Vagina (tissue), 2 donors: ENCODE measurements around the gene SPDYE8. TPM values are rescaled to one million over a fixed set of nuclear protein-coding genes. Genes with fewer than 3 reads are reported as not detected.
"Not testable (repeated sequence)": the region's sequence is repeated elsewhere in the genome, so short reads cannot be mapped to it uniquely, and the experiment has no call there.

Source experiments
- DNase-seq, 2 donors: peaks; one replicate each; pipeline ENCODE4 v3.0.0-alpha.2; 2017; ENCODE audit errors: extremely low spot score in 2 of 2
- H3K27ac ChIP-seq: fragments of 200-600 bp; sonication (generic); one replicate; pipeline ENCODE4 v1.5.1; 2019
- H3K27me3 ChIP-seq: fragments of 200-600 bp; sonication (generic); one replicate; pipeline ENCODE4 v1.5.1; 2019
- H3K36me3 ChIP-seq, 2 donors: fragments of 200-600 bp; sonication (generic); one replicate each; pipeline ENCODE4 v1.5.1; 2017 to 2019
- H3K4me1 ChIP-seq: fragments of 200-600 bp; sonication (generic); one replicate; pipeline ENCODE4 v1.5.1; 2019
- H3K4me3 ChIP-seq, 2 donors: fragments of 200-600 bp; sonication (generic); 1 replicate in 1 of 2; 2 replicates in 1 of 2; pipeline ENCODE4 v1.5.1; 2016 to 2019
- H3K9me3 ChIP-seq: fragments of 200-600 bp; sonication (generic); one replicate; pipeline ENCODE4 v1.5.1; 2019
- POLR2A ChIP-seq, 2 donors: fragments of 450-650 bp; IDR thresholded peaks; one replicate each; pipeline ENCODE4 v1.6.1; 2017; ENCODE audit warnings: antibody characterized with exemption in 2 of 2, mild to moderate bottlenecking in 2 of 2, moderate library complexity in 2 of 2
- POLR2AphosphoS5 ChIP-seq, 2 donors: sonication (generic); formaldehyde crosslinking; IDR thresholded peaks; one replicate each; pipeline ENCODE4 v1.9.0; 2017; ENCODE audit warnings: antibody characterized with exemption in 2 of 2, mild to moderate bottlenecking in 2 of 2, low read depth in 1 of 2; ENCODE audit not compliant: insufficient read depth in 1 of 2
- intact Hi-C: fragments of 100-400 bp; cut with DNase I; formaldehyde crosslinking; loops from one replicate; pipeline ENCODE4 v1.15.1; 2023
- total RNA-seq: library from RNA; depleted of rRNA; stranded (reverse); fragments of >200 nt; gene quantifications from one replicate; pipeline ENCODE4 v1.2.3, GENCODE V29; 2016

The SPDYE8 gene, protein sequence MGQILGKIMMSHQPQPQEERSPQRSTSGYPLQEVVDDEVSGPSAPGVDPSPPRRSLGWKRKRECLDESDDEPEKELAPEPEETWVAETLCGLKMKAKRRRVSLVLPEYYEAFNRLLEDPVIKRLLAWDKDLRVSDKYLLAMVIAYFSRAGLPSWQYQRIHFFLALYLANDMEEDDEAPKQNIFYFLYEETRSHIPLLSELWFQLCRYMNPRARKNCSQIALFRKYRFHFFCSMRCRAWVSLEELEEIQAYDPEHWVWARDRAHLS
- total RNA-seq, result not detected

DNA sequence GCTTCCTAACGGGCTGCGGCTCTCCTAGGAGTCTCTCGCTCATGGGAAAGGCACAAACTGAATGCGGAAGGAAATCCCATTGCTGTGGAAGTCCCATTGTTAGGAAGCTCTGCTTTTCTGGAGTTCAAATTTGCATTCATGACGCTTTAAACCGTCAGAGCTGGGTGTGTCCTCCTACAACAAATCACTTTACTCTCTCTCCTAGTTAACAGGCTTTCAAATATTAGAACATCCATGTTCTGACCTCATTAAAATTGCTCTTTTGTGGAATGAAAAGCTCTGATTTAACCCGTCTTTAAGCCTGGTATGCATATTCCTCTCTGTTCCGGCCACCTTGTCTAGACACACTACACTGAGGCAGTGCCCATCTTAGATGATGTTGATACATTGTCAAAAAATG lies at the start of gene SPDYE8:
TSS of gene SPDYE8 (minus strand) at position 101 of the 400 bp plus-strand sequence. CDS start 1,800 bp downstream, outside the sequence.
- H3K4me1 ChIP-seq, H3K36me3 ChIP-seq, H3K27ac ChIP-seq, H3K9me3 ChIP-seq, DNase-seq, H3K27me3 ChIP-seq, intact Hi-C loops, H3K4me3 ChIP-seq: not testable (repeated sequence)

DNA sequence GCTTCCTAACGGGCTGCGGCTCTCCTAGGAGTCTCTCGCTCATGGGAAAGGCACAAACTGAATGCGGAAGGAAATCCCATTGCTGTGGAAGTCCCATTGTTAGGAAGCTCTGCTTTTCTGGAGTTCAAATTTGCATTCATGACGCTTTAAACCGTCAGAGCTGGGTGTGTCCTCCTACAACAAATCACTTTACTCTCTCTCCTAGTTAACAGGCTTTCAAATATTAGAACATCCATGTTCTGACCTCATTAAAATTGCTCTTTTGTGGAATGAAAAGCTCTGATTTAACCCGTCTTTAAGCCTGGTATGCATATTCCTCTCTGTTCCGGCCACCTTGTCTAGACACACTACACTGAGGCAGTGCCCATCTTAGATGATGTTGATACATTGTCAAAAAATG lies 28.2 kb upstream of the SPDYE8 start, which contains the start of gene SPDYE11:
TSS of gene SPDYE11 (minus strand) at position 101 of the 400 bp plus-strand sequence. CDS start 1,800 bp downstream, outside the sequence.
- intact Hi-C loops, H3K27ac ChIP-seq, H3K9me3 ChIP-seq, H3K4me1 ChIP-seq, H3K36me3 ChIP-seq, H3K4me3 ChIP-seq, DNase-seq, H3K27me3 ChIP-seq: not testable (repeated sequence)

- DNase-seq, intact Hi-C loops, H3K36me3 ChIP-seq, H3K4me1 ChIP-seq, H3K9me3 ChIP-seq, H3K27ac ChIP-seq, H3K27me3 ChIP-seq: not testable (repeated sequence)
- H3K4me3 ChIP-seq, result peak overlapping the region; percentile 31 to 67
Observed at GRCh38 chr7:73006491-73006890, 23.1 kb downstream of the SPDYE8 start.

- peak overlapping the region; percentile 89 for H3K27ac ChIP-seq
- peak in 1 of 2 donors; percentile 96 for DNase-seq
- H3K36me3 ChIP-seq, H3K27me3 ChIP-seq, H3K9me3 ChIP-seq, intact Hi-C loops, H3K4me1 ChIP-seq: not testable (repeated sequence)
- peak overlapping the region; percentile 67 to 81 for H3K4me3 ChIP-seq
- TF ChIP-seq POLR2A (IDR thresholded peaks at IDR 0.05), result peak; percentile 39 to 89
- TF ChIP-seq POLR2AphosphoS5 (IDR thresholded peaks at IDR 0.05; ENCODE audit: insufficient read depth in 1 of 2, low read depth in 1 of 2), result peak; percentile 78 to 89
Observed at GRCh38 chr7:73005693-73006447, 23.7 kb downstream of the SPDYE8 start.

DNA sequence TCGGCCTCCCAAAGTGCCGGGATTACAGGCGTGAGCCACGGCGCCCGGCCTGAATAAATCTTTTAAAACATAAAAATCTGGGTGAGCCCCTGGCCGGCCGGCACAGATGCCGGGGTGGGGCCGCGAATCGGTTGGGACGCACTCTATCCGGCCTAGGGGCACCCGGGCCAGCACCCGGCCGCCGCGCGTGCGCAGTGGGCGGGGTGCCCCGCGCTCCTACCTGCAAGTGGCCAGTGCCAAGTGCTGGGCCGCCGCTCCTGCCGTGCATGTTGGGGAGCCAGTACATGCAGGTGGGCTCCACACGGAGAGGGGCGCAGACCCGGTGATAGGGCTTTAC lies 24.2 kb downstream of the SPDYE8 start:
- H3K4me3 ChIP-seq, result peak overlapping the region; percentile 67 to 81
- H3K36me3 ChIP-seq, H3K4me1 ChIP-seq, H3K9me3 ChIP-seq, DNase-seq, H3K27me3 ChIP-seq, intact Hi-C loops: not testable (repeated sequence)
- H3K27ac ChIP-seq, result peak overlapping the region; percentile 89

- H3K4me3 ChIP-seq, H3K9me3 ChIP-seq, DNase-seq, H3K36me3 ChIP-seq, intact Hi-C loops, H3K4me1 ChIP-seq, H3K27ac ChIP-seq, H3K27me3 ChIP-seq: not testable (repeated sequence)
Observed at GRCh38 chr7:72997887-72998468, 31.6 kb downstream of the SPDYE8 start.

- intact Hi-C loops, H3K9me3 ChIP-seq, H3K4me3 ChIP-seq, DNase-seq, H3K27me3 ChIP-seq, H3K36me3 ChIP-seq, H3K4me1 ChIP-seq, H3K27ac ChIP-seq: not testable (repeated sequence)
Observed at GRCh38 chr7:72997447-72997846, 32.1 kb downstream of the SPDYE8 start.

DNA sequence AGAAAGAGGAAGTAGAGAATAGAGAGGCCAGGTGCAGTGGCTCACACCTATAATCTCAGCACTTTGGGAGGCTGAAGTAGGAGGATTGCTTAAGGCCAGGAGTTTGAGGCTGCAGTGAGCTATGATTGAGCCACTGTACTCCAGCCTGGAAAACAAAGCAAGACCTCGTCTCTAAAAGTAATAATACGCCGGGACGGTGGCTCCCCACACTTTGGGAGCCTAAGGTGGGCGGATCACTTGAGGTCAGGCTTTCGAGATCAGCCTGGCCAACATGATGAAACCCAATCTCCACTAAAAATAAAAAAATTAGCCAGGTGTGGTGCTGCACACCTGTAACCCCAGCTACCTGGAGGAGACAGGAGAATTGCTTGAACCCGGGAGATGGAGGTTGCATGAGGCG lies 34.1 kb downstream of the SPDYE8 start:
- H3K36me3 ChIP-seq, intact Hi-C loops, H3K4me3 ChIP-seq, DNase-seq, H3K4me1 ChIP-seq, H3K27me3 ChIP-seq, H3K9me3 ChIP-seq, H3K27ac ChIP-seq: not testable (repeated sequence)

- H3K27ac ChIP-seq, intact Hi-C loops, DNase-seq, H3K9me3 ChIP-seq, H3K4me3 ChIP-seq, H3K27me3 ChIP-seq, H3K4me1 ChIP-seq, H3K36me3 ChIP-seq: not testable (repeated sequence)
Observed at GRCh38 chr7:72990146-72990913, 39.2 kb downstream of the SPDYE8 start.

DNA sequence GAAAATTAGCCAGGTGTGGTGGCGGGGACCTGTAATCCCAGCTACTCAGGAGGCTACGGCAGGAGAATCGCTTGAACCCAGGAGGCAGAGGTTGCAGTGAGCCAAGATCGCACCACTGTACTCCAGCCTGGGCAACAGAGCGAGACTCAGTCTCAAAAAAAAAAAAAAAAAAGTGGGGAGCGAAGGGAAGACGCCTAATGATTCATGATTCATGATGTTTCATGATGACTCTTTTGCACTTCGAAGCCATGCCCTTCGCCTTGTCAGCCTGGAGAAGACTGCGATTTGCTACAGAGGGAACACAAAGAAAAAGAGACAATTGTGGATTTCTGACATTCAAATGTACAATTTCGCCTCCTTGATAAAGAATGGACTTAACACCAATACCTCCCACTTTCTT lies 47.5 kb downstream of the SPDYE8 start:
- H3K4me3 ChIP-seq, DNase-seq, H3K9me3 ChIP-seq, H3K36me3 ChIP-seq, H3K4me1 ChIP-seq, intact Hi-C loops, H3K27ac ChIP-seq, H3K27me3 ChIP-seq: not testable (repeated sequence)

DNA sequence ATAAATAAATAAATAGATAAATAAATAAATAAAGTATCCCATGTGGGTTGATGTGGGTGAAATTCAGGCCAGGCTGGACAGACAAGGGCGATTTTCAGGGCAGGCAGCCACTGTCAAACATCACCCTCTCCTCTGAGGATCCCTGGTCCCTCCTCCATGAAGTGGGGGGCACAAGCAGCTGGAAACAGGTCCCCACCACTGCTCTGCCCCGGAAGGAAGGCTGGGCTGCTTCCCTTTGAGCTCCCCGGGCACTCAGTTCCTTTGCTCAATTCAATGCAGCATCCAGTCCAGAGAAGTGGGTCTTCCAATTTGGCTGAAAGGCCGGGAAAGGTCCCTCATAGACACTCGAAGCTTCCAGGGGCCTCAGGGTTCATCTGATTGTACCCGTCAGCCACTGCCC lies 49.2 kb downstream of the SPDYE8 start:
- H3K27ac ChIP-seq, H3K4me3 ChIP-seq, intact Hi-C loops, H3K9me3 ChIP-seq, H3K27me3 ChIP-seq, H3K36me3 ChIP-seq, DNase-seq, H3K4me1 ChIP-seq: not testable (repeated sequence)

GRCh38 chr7:72976434-72976833 lies 53.1 kb downstream of the SPDYE8 start:
- intact Hi-C loops, H3K4me1 ChIP-seq, H3K27ac ChIP-seq, H3K36me3 ChIP-seq, H3K4me3 ChIP-seq, DNase-seq, H3K27me3 ChIP-seq, H3K9me3 ChIP-seq: not testable (repeated sequence)
